ENCODE results near the gene SLC30A1.
"Not testable (repeated sequence)": the region's sequence is repeated elsewhere in the genome, so short reads cannot be mapped to it uniquely, and the experiment has no call there.

The SLC30A1 gene

DNA sequence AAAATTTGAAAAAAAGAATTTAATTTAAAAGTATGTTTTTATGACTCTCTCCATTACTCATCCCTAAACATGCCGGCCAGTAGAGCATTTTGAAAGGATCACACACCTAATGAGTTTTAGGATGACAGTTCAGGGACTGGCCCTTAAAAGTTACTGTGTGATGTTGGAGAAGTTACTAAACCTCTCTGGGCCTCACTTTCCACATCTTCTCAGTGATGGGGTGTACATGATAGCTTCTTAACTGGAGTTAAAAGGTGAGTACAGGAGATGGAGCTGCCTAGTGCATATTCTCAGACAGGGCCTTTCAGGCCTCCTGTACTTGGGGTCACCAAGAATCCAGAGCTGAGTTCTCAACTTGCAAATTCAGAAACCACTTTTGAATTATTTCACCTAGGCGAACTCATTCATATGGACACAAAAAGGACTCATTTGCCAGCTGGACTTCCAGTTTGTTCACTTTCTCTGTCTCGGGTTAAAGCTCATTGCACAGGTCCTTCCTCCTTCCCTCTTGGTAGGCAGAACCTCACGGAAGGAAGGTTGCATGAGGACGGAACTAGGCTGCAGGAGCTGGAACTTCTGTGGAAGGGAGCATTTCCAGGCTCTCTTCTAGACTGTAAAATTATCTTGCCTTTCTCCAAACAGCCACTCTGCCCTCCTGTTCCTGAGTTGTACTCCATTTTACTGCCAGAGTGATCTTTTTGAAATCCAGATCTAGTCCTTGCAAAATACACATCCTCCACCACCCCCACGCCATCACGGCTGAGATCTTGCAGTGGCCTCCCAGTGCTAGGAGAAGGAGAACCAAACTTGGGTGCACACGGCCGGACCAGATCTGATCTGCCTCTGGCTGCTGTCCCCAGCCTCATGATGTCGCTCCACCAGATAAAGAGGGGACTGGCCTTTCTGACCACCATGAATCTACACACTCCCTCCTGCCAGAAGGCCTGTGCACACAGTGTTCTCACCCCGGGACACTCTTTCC is 4.3 kb upstream of the SLC30A1 start:
- no peak for DNase-seq (ENCODE audit: low read depth)

DNA sequence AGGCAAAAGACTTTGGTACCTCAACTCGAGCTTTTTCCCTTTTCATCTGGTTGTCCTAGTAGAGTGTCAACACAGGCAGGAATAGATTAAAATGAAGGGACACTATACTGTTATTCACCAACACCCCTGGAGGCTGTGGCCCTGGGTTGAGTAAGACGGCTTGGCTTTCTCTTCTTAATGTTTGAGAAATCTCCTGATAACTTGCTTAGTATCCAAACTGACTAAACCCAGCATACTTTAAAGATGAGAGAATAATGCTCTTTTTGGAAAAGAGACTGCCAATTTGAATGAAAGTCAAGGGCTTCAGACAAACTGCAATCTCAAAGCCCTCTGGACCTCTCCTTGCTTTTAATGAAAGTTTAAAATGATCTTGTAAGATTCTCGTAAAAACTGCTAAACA is 2.6 kb upstream of the SLC30A1 start:
- peak; percentile 76 for DNase-seq (ENCODE audit: low read depth)

GRCh38 chr1:211580303-211580687 is 1.3 kb upstream of the SLC30A1 start:
- DNase-seq (ENCODE audit: low read depth) = peak; percentile 28

- DNase-seq (ENCODE audit: low read depth) = peak; percentile 28
Observed at GRCh38 chr1:211579440-211580302, 710 bp upstream of the SLC30A1 start.

GRCh38 chr1:211577819-211578639 is 932 bp downstream of the SLC30A1 start:
- DNase-seq (ENCODE audit: low read depth) = peak; percentile 43

DNA sequence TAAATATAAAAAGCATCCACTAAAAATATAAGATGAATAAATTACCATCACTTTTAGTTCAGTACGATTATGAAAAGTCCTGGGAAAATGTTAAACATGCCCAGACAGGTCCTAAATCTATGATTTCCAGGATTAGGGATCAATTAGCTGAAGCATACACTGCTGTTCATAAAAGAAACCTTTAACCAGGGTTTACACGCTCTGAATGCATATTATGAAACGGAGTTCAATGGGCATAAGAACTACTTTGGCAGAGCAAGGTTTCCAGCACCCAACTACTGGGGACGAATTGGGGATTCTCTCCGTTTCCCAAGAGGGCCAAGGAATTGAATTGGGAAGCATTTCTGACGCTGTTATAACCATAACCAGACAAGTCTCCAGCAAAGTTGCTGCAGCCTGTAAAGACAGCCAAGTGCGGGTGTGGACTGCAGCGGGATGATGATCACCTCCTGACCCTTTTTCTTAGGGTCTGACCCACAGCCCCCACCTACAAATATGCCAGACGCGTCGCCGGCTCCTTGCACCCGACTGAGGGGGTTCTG is 1.6 kb downstream of the SLC30A1 start:
- DNase-seq (ENCODE audit: low read depth) = no peak

DNA sequence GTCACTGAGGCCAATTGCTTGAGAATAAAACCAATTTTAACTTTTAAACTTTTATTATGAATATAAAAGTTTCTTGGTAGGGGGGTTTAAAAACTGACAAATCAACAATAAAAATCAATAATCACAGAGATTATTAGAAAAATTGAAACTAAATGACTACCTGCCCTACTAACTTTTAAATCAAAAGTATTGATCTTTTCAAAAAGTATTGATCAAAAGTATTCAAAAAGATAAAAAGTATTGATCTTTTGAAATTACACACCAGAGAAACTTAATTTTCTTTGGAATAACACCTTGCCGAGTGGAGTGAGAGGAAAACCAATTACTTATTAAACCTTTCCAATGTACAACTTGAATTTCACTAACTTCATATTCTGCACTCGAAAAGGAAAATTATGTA is 2.2 kb downstream of the SLC30A1 start:
- DNase-seq (ENCODE audit: low read depth) = no peak

DNA sequence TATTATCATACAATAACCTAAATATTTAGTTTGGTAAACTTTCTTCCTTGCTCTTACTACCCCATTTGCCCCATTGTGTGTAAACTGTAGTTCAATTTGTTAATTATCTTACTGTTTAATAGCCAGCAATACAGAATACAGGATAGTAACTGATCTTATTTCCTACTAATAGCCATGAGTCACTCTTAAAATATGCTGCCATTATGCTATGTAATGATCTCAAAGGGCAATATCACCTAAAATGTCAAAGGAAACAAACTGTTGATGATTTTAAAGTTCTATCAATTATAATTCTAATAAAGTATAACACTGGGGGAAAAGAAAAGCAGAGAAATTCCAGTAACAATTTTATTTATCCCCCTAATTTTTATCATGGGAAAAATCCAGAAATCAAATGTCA is 4.3 kb downstream of the SLC30A1 start:
- no peak for DNase-seq (ENCODE audit: low read depth)

DNA sequence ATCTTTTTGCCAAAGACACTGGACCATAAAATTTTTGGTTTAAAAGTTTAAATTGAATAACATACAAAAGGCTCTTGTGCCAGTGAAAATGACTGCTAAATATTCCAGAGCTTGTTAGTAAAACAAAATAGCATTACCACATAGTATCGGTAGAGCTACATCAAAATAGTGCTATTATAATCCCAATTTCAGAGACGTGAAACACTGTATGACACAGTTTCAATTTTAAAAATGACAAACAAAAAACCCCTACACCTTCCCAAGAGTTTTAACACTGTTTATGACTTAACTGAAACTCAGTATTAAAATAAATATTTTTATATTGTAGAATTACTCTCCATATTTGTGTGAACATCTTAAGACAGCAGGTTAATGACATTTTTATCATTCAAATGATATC is 7.0 kb downstream of the SLC30A1 start:
- no peak for DNase-seq (ENCODE audit: low read depth)

GRCh38 chr1:211570378-211570777 is 8.6 kb downstream of the SLC30A1 start:
- DNase-seq (ENCODE audit: low read depth) = not testable (repeated sequence)

GRCh38 chr1:211566431-211567025 is 12.4 kb downstream of the SLC30A1 start:
- no peak for DNase-seq (ENCODE audit: low read depth)

DNA sequence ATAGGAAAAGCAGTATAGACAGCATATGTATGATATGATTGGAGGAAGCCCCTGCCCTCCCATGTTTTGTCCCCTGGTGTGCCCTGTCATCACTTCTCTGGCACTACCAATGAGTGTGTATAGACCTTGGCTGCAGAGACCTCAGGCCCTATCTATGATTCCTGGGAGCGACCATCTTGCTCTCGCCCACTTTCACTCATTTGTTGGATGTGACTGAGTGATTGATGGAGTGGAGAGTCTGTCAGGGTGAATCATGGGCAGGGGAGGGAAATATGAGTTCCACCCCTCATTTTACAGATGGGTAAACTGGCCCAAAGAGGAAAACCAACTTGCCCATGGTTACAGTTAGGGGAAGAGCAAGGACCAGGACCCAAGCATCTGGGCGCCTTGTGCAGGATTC is 14.9 kb downstream of the SLC30A1 start:
- no peak for DNase-seq (ENCODE audit: low read depth)

DNA sequence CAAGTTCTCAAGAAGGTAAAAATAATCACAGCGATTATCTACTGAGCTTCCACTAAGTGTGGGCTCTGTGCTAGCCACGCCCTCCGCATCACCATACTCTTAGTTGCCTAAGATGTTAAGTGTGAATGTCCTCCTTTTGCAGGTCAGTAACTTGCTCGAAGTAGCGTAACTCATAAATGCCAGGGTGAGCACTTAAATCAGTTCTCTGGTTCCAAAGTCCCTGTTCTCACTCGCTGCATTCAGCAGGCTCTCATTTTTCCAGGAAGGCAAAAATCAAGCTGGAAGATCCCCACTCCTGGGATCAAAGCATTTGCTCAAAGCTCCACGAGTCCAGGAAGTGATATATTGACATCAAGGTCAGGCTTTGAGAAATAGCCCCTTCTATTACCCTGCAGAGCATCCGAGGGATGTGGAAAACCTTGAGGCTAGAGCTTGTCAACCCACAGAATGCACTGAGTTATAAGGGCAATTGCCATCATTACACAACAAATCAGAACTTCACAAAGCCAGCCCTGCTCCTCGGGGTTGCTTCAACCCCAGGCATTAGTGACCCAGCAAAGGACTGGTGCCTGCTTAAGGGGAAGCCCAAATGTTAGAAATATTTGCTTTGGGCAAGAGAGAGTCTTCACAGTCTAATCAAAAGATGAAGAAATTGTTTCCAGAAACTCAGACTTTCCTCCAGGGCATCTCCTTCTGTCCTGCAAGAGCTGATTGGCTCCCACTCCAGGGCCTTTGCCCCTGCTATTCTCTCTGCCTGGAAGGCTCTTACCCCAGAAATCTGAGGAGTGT is 19.5 kb downstream of the SLC30A1 start:
- DNase-seq (ENCODE audit: low read depth) = peak; percentile 50

DNA sequence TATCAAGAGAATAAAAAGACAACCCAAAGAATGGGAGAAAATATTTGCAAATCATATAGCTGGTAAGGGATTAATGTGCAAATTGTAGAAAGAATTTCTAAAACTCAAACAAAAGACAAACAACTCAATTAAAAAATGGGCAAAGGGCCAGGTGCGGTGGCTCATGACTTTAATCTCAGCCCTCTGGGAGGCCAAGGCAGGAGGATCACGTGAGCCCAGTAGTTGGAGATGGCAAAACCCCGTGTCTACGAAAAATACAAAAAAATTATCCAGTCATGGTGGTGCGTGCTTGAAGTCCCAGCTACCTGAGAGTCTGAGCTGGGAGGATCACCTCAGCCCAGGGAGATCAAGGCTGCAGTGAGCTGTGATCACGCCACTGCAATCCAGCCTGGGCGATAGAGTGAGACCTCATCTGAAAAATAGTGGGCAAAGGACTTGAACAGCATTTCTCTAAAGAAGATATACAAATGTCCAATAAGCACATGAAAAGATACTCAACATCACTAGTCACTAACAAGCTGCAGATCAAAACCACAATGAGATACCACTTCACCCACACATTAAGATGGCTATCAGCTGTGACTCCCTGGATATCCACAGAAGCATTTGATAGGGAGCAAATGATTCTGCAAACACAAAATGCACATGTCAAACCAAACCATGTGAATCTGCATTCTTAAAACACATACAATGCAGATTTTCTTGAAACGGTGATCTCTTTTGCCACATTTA is 20.9 kb downstream of the SLC30A1 start:
- peak; percentile 51 for DNase-seq (ENCODE audit: low read depth)

DNA sequence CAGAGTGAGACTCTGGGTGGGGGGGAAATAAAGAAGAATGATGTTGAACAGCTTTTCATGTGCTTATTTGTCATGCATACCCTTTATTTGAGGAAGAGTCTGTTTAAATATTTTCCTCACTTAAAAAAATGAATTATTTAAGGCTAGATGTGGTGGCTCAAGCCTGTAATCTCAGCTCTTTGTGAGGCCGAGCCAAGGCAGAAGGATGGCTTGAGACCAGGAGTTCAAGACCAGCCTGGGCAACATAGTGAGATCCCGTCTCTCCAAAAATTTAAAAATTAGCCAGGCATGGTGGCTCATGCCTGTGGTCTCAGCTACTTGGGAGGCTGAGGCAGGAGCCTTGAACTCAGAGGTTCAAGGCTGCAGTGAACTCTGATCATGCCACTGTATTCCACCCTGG is 25.4 kb downstream of the SLC30A1 start:
- no peak for DNase-seq (ENCODE audit: low read depth)

- DNase-seq (ENCODE audit: low read depth) = peak; percentile 92
Observed at GRCh38 chr1:211551638-211552460, 27.1 kb downstream of the SLC30A1 start.

DNA sequence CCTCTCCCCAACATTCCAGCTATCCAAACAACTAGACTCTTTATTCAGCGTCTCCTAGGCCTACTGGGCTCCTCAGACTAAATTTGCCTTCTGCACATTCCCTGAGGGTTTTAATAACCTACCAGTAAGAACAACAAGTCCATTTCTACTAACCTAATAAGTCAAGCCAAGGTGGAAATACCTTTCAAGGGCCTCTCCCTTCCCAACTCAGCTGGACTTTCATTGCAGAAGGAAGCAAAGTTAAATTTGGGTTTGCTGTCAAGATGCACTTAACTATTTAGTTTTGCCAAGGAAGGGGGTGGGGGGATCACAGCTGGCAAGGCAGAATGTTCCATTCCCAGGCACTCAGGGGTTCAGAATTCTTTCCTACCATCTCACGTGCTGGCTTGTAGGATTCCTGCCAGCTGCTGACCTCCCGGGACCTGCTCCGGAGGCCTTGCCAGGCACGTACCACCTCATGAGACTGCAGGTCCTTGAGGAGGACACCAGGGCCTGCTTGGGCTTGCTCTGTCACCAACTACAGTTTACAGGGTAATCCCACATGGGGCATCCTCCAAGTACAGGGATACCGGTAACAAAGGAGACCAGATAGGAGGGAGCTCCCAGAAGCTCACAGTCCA is 29.8 kb downstream of the SLC30A1 start:
- DNase-seq (ENCODE audit: low read depth) = no peak

- DNase-seq (ENCODE audit: low read depth) = peak; percentile 18
Observed at GRCh38 chr1:211548321-211549091, 30.5 kb downstream of the SLC30A1 start.

All from amniotic epithelial cell (primary cell).